ENCODE measurements around the gene KCNC4. TPM values are rescaled to one million over a fixed set of nuclear protein-coding genes. Genes with fewer than 3 reads are reported as not detected.

Gene KCNC4
- total RNA-seq, 1 experiment from 2014 or later: 0.24 TPM

GRCh38 chr1:110259770-110260169, 49.7 kb downstream of the KCNC4 start:
- Histone ChIP-seq H3K36me3 (ENCODE audit: insufficient read depth, low read length, poor library complexity, severe bottlenecking) (no peaks in the 10 kb centered on the region), H3K4me1 (ENCODE audit: insufficient read depth, low read length, poor library complexity, severe bottlenecking) (no peaks in the 10 kb centered on the region), H3K9me3 (ENCODE audit: low read depth, low read length, poor library complexity, severe bottlenecking) (no peaks in the 10 kb centered on the region), H3K4me3 (ENCODE audit: low read depth, low read length, poor library complexity, severe bottlenecking) (no peak overlapping the region), H3K27me3 (replicated peaks; ENCODE audit: insufficient read depth, low read depth, low read length, poor library complexity) (peaks cover 35% of the 10 kb centered on the region), H3K27ac (ENCODE audit: low read depth, low read length, poor library complexity, severe bottlenecking) (no peak overlapping the region)
- ChIA-PET CTCF (no interaction called here), POLR2A (ENCODE audit: low non-redundant PET) (no interaction called here)
- no TSS peak for BruUV-seq (replicated peaks)
- intact Hi-C loops (cut with micrococcal nuclease; ENCODE audit: unreplicated experiment): no loop called here
- no peak for DNase-seq (ENCODE audit: low spot score)
- TF ChIP-seq EZH2 (IDR thresholded peaks at IDR 0.05; ENCODE audit: borderline replicate concordance, low read depth, low read length, poor library complexity, severe bottlenecking): no peak

Other genes with a start within 250 kb of the KCNC4 start
- gene AHCYL1, start 225.5 kb upstream of the KCNC4 start, total RNA-seq (2021): 89.6 and 107 TPM in 2 replicates
- gene STRIP1, start 175.7 kb upstream of the KCNC4 start, total RNA-seq (2021): 57.7 and 59.6 TPM in 2 replicates
- 0.81 and 0.84 TPM in 2 replicates for gene ALX3, start 139.6 kb upstream of the KCNC4 start, total RNA-seq (2021)
- gene UBL4B, start 97.9 kb upstream of the KCNC4 start, total RNA-seq (2021): not detected in 2 replicates
- gene SLC6A17, start 59.8 kb upstream of the KCNC4 start, total RNA-seq (2021): not detected in 2 replicates
- 59.9 and 60.3 TPM in 2 replicates for gene RBM15, start 129.1 kb downstream of the KCNC4 start, total RNA-seq (2021)
- gene SLC16A4, start 180.7 kb downstream of the KCNC4 start, total RNA-seq (2021): 0.48 and 0.60 TPM in 2 replicates
- 138 and 144 TPM in 2 replicates for gene LAMTOR5, start 197.4 kb downstream of the KCNC4 start, total RNA-seq (2021)
- gene PROK1, start 240.8 kb downstream of the KCNC4 start, total RNA-seq (2021): not detected in 2 replicates